Astrocyte (in vitro differentiated cells and primary cell): ENCODE data around the gene CAMKMT.

Experiments
- CTCF ChIP-seq: IDR thresholded peaks from 2 replicates; pipeline ENCODE4 v1.5.1; 2011; ENCODE audit warnings: low read depth, mild to moderate bottlenecking, inconsistent platforms, low read length, moderate library complexity; ENCODE audit not compliant: insufficient read depth
- EZH2 ChIP-seq: IDR thresholded peaks from 2 replicates; pipeline ENCODE4 v1.6.1; 2012; ENCODE audit warnings: mild to moderate bottlenecking, low read length, inconsistent platforms; ENCODE audit not compliant: insufficient read depth

- no peak for TF ChIP-seq CTCF
- TF ChIP-seq EZH2, result no peak
Measured at GRCh38 chr2:44397447-44398175, 35.9 kb downstream of the CAMKMT start.
